ENCODE measurements around the gene NFRKB.

The NFRKB gene

DNA sequence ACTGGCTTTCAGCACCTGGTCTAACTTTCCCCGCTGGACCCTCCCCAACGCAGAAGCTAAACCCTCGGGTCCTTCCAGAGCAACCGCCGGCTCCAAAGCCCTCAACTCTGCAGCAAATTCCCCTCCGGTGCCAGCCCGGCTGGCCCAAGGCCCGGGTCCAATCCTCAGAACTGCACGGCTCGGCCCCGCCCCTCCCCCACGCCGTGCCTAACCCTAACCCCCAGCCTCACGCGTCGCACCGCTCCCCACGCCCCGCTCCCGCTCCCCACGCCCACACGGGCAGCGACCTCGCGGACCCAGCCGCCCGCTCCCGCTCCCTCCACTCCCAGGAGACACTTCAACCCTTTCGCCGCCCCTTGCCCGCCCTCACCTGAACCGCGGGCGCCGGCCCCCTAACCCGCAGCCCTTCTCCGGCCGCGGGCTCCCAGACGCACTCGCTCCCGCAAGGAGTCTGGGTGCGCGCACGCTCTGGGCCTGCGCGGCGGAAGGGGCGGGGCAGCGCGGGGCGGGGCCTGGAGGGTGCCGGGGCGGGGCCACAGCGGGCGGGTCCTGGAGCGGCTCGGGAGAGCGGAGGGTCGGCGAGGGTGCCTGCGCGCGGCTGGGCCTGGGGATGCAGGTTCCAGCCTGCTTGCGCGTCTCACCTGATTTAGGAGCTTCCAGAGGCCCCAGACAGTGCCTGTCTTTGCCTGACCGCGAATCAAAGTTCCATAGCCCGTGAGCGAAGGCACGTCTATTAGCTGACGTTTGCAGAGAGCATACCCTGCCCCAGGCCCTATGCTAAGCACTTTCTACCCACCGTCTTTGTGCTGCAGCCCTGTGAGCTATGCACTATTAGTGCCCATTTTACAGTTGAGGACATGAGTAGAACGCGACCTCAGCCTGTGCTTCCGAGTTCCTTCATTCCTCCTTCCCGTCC lies at the start of gene NFRKB:
Gene NFRKB, minus strand, starts transcription at position 453 of the 916 bp plus-strand sequence. CDS start 2,729 bp downstream, outside the sequence.
- TF ChIP-seq, protein P1, sequence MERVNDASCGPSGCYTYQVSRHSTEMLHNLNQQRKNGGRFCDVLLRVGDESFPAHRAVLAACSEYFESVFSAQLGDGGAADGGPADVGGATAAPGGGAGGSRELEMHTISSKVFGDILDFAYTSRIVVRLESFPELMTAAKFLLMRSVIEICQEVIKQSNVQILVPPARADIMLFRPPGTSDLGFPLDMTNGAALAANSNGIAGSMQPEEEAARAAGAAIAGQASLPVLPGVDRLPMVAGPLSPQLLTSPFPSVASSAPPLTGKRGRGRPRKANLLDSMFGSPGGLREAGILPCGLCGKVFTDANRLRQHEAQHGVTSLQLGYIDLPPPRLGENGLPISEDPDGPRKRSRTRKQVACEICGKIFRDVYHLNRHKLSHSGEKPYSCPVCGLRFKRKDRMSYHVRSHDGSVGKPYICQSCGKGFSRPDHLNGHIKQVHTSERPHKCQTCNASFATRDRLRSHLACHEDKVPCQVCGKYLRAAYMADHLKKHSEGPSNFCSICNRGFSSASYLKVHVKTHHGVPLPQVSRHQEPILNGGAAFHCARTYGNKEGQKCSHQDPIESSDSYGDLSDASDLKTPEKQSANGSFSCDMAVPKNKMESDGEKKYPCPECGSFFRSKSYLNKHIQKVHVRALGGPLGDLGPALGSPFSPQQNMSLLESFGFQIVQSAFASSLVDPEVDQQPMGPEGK (CRISPR knock-in tag; IDR thresholded peaks at IDR 0.05; ENCODE audit: borderline replicate concordance): no peak
- no peak for TF ChIP-seq BACH2 (CRISPR knock-in tag; IDR thresholded peaks at IDR 0.05; ENCODE audit: borderline replicate concordance)
- TF ChIP-seq PPARA (CRISPR knock-in tag; IDR thresholded peaks at IDR 0.05; ENCODE audit: borderline replicate concordance): no peak
- TF ChIP-seq ZNF8 (CRISPR knock-in tag; IDR thresholded peaks at IDR 0.05): no peak
- TF ChIP-seq, protein P2, sequence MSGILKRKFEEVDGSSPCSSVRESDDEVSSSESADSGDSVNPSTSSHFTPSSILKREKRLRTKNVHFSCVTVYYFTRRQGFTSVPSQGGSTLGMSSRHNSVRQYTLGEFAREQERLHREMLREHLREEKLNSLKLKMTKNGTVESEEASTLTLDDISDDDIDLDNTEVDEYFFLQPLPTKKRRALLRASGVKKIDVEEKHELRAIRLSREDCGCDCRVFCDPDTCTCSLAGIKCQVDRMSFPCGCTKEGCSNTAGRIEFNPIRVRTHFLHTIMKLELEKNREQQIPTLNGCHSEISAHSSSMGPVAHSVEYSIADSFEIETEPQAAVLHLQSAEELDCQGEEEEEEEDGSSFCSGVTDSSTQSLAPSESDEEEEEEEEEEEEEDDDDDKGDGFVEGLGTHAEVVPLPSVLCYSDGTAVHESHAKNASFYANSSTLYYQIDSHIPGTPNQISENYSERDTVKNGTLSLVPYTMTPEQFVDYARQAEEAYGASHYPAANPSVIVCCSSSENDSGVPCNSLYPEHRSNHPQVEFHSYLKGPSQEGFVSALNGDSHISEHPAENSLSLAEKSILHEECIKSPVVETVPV (CRISPR knock-in tag; IDR thresholded peaks at IDR 0.05): no peak
- no peak for TF ChIP-seq ZC3H10 (CRISPR knock-in tag; IDR thresholded peaks at IDR 0.05)
- no peak for TF ChIP-seq ZFP3 (CRISPR knock-in tag; IDR thresholded peaks at IDR 0.05)
- no peak for TF ChIP-seq GLIS3 (CRISPR knock-in tag; IDR thresholded peaks at IDR 0.05)
- TF ChIP-seq, protein P3, sequence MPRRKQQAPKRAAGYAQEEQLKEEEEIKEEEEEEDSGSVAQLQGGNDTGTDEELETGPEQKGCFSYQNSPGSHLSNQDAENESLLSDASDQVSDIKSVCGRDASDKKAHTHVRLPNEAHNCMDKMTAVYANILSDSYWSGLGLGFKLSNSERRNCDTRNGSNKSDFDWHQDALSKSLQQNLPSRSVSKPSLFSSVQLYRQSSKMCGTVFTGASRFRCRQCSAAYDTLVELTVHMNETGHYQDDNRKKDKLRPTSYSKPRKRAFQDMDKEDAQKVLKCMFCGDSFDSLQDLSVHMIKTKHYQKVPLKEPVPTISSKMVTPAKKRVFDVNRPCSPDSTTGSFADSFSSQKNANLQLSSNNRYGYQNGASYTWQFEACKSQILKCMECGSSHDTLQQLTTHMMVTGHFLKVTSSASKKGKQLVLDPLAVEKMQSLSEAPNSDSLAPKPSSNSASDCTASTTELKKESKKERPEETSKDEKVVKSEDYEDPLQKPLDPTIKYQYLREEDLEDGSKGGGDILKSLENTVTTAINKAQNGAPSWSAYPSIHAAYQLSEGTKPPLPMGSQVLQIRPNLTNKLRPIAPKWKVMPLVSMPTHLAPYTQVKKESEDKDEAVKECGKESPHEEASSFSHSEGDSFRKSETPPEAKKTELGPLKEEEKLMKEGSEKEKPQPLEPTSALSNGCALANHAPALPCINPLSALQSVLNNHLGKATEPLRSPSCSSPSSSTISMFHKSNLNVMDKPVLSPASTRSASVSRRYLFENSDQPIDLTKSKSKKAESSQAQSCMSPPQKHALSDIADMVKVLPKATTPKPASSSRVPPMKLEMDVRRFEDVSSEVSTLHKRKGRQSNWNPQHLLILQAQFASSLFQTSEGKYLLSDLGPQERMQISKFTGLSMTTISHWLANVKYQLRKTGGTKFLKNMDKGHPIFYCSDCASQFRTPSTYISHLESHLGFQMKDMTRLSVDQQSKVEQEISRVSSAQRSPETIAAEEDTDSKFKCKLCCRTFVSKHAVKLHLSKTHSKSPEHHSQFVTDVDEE (CRISPR knock-in tag; IDR thresholded peaks at IDR 0.05): no peak
- no peak for TF ChIP-seq CSDC2 (CRISPR knock-in tag; IDR thresholded peaks at IDR 0.05)
- no peak for TF ChIP-seq ZFP30 (CRISPR knock-in tag; IDR thresholded peaks at IDR 0.05)
- TF ChIP-seq, protein P4, sequence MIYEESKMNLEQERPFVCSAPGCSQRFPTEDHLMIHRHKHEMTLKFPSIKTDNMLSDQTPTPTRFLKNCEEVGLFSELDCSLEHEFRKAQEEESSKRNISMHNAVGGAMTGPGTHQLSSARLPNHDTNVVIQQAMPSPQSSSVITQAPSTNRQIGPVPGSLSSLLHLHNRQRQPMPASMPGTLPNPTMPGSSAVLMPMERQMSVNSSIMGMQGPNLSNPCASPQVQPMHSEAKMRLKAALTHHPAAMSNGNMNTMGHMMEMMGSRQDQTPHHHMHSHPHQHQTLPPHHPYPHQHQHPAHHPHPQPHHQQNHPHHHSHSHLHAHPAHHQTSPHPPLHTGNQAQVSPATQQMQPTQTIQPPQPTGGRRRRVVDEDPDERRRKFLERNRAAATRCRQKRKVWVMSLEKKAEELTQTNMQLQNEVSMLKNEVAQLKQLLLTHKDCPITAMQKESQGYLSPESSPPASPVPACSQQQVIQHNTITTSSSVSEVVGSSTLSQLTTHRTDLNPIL (CRISPR knock-in tag; IDR thresholded peaks at IDR 0.05; ENCODE audit: low read depth): no peak

DNA sequence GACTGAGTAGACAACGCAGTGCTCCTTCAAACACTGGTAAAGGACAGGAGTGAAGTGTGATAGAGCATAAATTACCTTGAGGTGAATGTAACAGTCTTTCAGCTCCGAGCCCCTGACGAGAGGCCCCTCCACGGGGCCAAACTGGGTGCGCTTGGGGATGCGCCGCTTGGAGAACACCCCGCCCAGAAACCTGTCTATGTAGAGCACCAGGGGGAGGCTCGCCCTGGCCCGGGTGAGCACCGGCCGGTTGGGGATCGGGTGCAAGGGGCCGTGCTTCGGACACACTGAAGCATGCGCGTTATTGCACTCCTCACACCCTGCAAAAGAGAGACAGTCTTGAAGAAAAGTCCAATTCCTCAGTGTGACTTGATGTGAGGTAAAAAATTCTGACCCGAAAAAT lies 49.3 kb upstream of the NFRKB start:
- TF ChIP-seq TCF4 (CRISPR knock-in tag; IDR thresholded peaks at IDR 0.05; ENCODE audit: borderline replicate concordance): no peak
- TF ChIP-seq PPARA (CRISPR knock-in tag; IDR thresholded peaks at IDR 0.05; ENCODE audit: borderline replicate concordance): no peak
- no peak for TF ChIP-seq TOX (CRISPR knock-in tag; IDR thresholded peaks at IDR 0.05; ENCODE audit: borderline replicate concordance)
- no peak for TF ChIP-seq ZNF565 (CRISPR knock-in tag; conservative IDR thresholded peaks at IDR 0.05; ENCODE audit: low read depth)
- TF ChIP-seq, protein P4 (CRISPR knock-in tag; IDR thresholded peaks at IDR 0.05; ENCODE audit: low read depth): no peak
- TF ChIP-seq BACH2 (CRISPR knock-in tag; IDR thresholded peaks at IDR 0.05; ENCODE audit: borderline replicate concordance): no peak
- TF ChIP-seq ISL1 (CRISPR knock-in tag; IDR thresholded peaks at IDR 0.05): no peak
- no peak for TF ChIP-seq ZNF70 (CRISPR knock-in tag; IDR thresholded peaks at IDR 0.05)
- TF ChIP-seq GLIS3 (CRISPR knock-in tag; IDR thresholded peaks at IDR 0.05): no peak
- TF ChIP-seq CSDC2 (CRISPR knock-in tag; IDR thresholded peaks at IDR 0.05): no peak
- ATAC-seq: no peak

More for the DNA sequence above, at the start of gene NFRKB:
- peak; percentile 99 for ATAC-seq

DNA sequence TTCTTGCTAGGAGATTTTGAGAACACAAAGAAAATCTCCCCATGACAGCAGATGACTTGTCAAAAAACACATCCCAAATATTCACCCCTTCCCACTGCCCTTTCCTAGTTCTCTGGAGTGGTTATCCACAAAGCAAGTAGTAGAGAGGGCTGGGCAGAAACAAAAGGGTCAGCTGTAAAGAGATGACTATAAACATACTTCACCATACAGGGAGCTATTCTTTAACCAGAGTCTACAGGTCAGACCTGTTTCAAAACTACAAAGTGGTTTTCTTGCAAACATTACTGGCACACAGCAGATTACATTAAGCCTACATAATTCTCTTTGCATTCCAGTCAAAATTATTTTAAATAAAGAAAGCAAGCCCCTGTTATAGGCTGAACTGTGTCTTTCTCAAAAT lies 47.7 kb upstream of the NFRKB start:
- no peak for TF ChIP-seq ZC3H10 (CRISPR knock-in tag; IDR thresholded peaks at IDR 0.05)
- no peak for TF ChIP-seq ZFP3 (CRISPR knock-in tag; IDR thresholded peaks at IDR 0.05)
- no peak for TF ChIP-seq RARB (CRISPR knock-in tag; IDR thresholded peaks at IDR 0.05)
- TF ChIP-seq, protein P5, sequence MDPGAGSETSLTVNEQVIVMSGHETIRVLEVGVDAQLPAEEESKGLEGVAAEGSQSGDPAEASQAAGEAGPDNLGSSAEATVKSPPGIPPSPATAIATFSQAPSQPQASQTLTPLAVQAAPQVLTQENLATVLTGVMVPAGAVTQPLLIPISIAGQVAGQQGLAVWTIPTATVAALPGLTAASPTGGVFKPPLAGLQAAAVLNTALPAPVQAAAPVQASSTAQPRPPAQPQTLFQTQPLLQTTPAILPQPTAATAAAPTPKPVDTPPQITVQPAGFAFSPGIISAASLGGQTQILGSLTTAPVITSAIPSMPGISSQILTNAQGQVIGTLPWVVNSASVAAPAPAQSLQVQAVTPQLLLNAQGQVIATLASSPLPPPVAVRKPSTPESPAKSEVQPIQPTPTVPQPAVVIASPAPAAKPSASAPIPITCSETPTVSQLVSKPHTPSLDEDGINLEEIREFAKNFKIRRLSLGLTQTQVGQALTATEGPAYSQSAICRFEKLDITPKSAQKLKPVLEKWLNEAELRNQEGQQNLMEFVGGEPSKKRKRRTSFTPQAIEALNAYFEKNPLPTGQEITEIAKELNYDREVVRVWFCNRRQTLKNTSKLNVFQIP (CRISPR knock-in tag; IDR thresholded peaks at IDR 0.05; ENCODE audit: borderline replicate concordance, low read depth): no peak
- ATAC-seq: no peak

Measured in SK-N-SH treated with all-trans-retinoic acid at 6 μM for 48 hours (cell line).